ENCODE measurements around the gene MAML3.

- no peak for TF ChIP-seq GATA3 (IDR thresholded peaks at IDR 0.05; ENCODE audit: low read depth, low read length)
- TF ChIP-seq GATA2 (IDR thresholded peaks at IDR 0.05; ENCODE audit: low read depth, low read length): no peak
Measured at GRCh38 chr4:139844459-139845036, 309.4 kb downstream of the MAML3 start.
